ENCODE results near the gene SDHA. TPM values are rescaled to one million over a fixed set of nuclear protein-coding genes. Genes with fewer than 3 reads are reported as not detected.
"Not testable (repeated sequence)": the region's sequence is repeated elsewhere in the genome, so short reads cannot be mapped to it uniquely, and the experiment has no call there.

Gene SDHA
- total and polyA plus RNA-seq, 2 donors from 2014 or later: 135 to 256 TPM

DNA sequence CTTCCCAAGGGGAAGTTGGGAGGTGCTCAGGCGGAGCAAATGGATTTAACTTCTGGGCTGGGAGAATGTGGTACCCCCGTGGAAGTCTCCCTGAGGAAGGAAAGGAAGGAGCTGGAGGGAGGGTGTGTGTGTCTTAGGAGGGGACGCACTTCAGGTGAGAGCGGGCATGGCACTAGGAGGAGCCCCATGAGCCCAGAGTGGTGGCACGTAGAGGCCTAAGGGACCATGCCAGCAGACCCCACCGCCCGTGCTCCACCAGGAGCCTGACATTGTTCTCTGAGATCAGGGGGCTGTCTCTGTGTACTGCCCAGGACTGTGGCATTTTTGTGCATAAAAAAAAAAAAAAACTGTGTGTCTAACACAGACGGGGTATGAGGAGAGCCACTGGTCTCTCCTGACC is 84.8 kb downstream of the SDHA start:
- DNase-seq (peak in 2 of 5 donors; percentile 14 to 53), FAIRE-seq (no peak)
- H3K27me3 ChIP-seq (ENCODE audit: control insufficient read depth, insufficient read depth, low read length): no peaks in the 10 kb centered on the region
- H3K9ac ChIP-seq (ENCODE audit: low read length in 3 of 3): no peak overlapping the region
- no peak overlapping the region for H3K4me3 ChIP-seq (ENCODE audit: low read length in 3 of 3)
- H3K4me1 ChIP-seq (ENCODE audit: control insufficient read depth in 2 of 3, insufficient read depth in 2 of 3, low read depth in 1 of 3, low read length in 3 of 3): peaks cover 0 to 4% (median 0%) of the 10 kb centered on the region in 3 donors
- TF ChIP-seq, protein P1, sequence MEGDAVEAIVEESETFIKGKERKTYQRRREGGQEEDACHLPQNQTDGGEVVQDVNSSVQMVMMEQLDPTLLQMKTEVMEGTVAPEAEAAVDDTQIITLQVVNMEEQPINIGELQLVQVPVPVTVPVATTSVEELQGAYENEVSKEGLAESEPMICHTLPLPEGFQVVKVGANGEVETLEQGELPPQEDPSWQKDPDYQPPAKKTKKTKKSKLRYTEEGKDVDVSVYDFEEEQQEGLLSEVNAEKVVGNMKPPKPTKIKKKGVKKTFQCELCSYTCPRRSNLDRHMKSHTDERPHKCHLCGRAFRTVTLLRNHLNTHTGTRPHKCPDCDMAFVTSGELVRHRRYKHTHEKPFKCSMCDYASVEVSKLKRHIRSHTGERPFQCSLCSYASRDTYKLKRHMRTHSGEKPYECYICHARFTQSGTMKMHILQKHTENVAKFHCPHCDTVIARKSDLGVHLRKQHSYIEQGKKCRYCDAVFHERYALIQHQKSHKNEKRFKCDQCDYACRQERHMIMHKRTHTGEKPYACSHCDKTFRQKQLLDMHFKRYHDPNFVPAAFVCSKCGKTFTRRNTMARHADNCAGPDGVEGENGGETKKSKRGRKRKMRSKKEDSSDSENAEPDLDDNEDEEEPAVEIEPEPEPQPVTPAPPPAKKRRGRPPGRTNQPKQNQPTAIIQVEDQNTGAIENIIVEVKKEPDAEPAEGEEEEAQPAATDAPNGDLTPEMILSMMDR (IDR thresholded peaks at IDR 0.05; ENCODE audit: borderline replicate concordance, extremely low read depth, insufficient read depth): no peak
- intact Hi-C loops (cut with DNase I): no loop called here
- H3K9me3 ChIP-seq (ENCODE audit: control insufficient read depth in 2 of 3, insufficient read depth in 1 of 3, low read length in 3 of 3): no peaks in the 10 kb centered on the region
- no peak overlapping the region for H3K27ac ChIP-seq (ENCODE audit: low read depth in 2 of 2, low read length in 2 of 2)
- H3K36me3 ChIP-seq (ENCODE audit: control insufficient read depth in 2 of 3, insufficient read depth in 3 of 3, low read length in 3 of 3): no peaks in the 10 kb centered on the region

DNA sequence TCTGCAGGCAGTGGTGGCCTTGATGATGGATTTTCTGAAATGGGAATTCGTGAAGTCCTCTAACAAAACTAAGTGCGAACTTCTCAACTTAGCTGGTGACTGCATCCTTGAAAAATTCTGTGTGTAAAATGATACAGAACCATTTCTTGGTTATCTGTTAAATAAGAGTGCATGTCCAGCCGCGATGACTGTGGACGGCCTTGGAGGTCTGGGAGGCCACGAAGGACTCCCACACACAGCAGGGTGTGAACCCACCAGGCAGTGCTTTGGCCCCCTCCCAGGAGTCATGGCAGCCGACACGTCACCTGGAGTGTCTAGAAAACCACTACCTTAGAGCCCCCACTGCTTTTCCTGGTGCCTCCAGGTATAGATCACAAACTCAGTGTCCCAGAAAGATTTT is 85.6 kb downstream of the SDHA start:
- H3K27ac ChIP-seq (ENCODE audit: low read depth in 2 of 2, low read length in 2 of 2); H3K9me3 ChIP-seq (ENCODE audit: control insufficient read depth in 2 of 3, insufficient read depth in 1 of 3, low read length in 3 of 3); H3K27me3 ChIP-seq (ENCODE audit: control insufficient read depth, insufficient read depth, low read length); H3K9ac ChIP-seq (ENCODE audit: low read length in 3 of 3); H3K36me3 ChIP-seq (ENCODE audit: control insufficient read depth in 2 of 3, insufficient read depth in 3 of 3, low read length in 3 of 3); FAIRE-seq; H3K4me3 ChIP-seq (ENCODE audit: low read length in 3 of 3); intact Hi-C loops (cut with DNase I); H3K4me1 ChIP-seq (ENCODE audit: control insufficient read depth in 2 of 3, insufficient read depth in 2 of 3, low read depth in 1 of 3, low read length in 3 of 3): not testable (repeated sequence)
- DNase-seq: peak in 1 of 5 donors; percentile 7

DNA sequence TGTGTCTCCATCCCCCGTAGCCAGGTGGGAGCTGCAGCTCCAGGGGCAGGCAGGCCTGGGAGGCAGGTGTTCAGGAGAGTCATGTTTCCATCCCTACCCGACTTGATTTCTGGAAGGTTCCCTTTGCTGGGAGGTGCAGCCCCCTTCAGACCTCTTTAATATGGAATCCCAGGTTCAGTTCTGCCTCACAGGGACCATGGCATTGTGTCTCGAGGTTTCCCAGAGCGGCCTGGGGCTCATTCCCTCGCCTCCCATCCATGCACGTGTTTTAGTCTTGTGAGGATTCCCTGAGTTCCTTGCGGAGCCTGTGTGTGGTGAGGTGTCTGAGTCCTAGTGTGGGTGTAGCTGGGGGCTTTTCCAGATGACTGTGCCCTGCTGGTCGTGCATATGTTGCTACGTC is 86.9 kb downstream of the SDHA start:
- intact Hi-C loops (cut with DNase I): no loop called here
- DNase-seq (peak in 2 of 5 donors; percentile 3 to 19), FAIRE-seq (no peak)
- TF ChIP-seq, protein P1 (IDR thresholded peaks at IDR 0.05; ENCODE audit: borderline replicate concordance, extremely low read depth, insufficient read depth): no peak
- H3K4me3 ChIP-seq (ENCODE audit: low read length in 3 of 3): no peak overlapping the region
- no peak overlapping the region for H3K9ac ChIP-seq (ENCODE audit: low read length in 3 of 3)
- H3K36me3 ChIP-seq (ENCODE audit: control insufficient read depth in 2 of 3, insufficient read depth in 3 of 3, low read length in 3 of 3): peaks cover 0 to under 1% (median 0%) of the 10 kb centered on the region in 3 donors
- H3K27ac ChIP-seq (ENCODE audit: low read depth in 2 of 2, low read length in 2 of 2): no peak overlapping the region
- no peaks in the 10 kb centered on the region for H3K9me3 ChIP-seq (ENCODE audit: control insufficient read depth in 2 of 3, insufficient read depth in 1 of 3, low read length in 3 of 3)
- peaks cover 0 to 11% (median 0%) of the 10 kb centered on the region in 3 donors for H3K4me1 ChIP-seq (ENCODE audit: control insufficient read depth in 2 of 3, insufficient read depth in 2 of 3, low read depth in 1 of 3, low read length in 3 of 3)
- no peaks in the 10 kb centered on the region for H3K27me3 ChIP-seq (ENCODE audit: control insufficient read depth, insufficient read depth, low read length)

DNA sequence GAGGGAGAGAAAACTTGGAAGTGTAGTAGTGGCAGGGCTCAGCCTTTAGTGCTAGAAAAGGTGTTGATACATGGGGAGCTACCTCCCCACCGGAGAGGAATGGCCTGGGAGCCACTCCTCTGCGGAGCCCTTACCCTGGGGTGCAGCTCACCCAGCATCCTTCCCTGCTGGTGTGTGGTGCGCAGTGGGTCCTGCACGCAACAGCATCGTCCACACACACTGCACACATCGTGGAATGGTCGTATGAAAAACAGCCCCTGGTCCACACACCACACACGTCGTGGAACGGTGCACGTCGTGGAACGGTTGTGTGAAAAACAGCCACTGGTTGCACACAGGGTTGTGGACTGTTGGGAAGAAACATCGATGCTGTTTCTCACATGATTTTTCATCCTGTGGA is 87.3 kb downstream of the SDHA start:
- intact Hi-C loops (cut with DNase I): no loop called here
- H3K27me3 ChIP-seq (ENCODE audit: control insufficient read depth, insufficient read depth, low read length): no peaks in the 10 kb centered on the region
- peaks cover 0 to 11% (median 0%) of the 10 kb centered on the region in 3 donors for H3K4me1 ChIP-seq (ENCODE audit: control insufficient read depth in 2 of 3, insufficient read depth in 2 of 3, low read depth in 1 of 3, low read length in 3 of 3)
- TF ChIP-seq, protein P1 (IDR thresholded peaks at IDR 0.05; ENCODE audit: borderline replicate concordance, extremely low read depth, insufficient read depth): no peak
- FAIRE-seq (no peak), DNase-seq (no peak)
- H3K4me3 ChIP-seq (ENCODE audit: low read length in 3 of 3): no peak overlapping the region
- no peak overlapping the region for H3K9ac ChIP-seq (ENCODE audit: low read length in 3 of 3)
- H3K9me3 ChIP-seq (ENCODE audit: control insufficient read depth in 2 of 3, insufficient read depth in 1 of 3, low read length in 3 of 3): no peaks in the 10 kb centered on the region
- peaks cover 0 to 4% (median 0%) of the 10 kb centered on the region in 3 donors for H3K36me3 ChIP-seq (ENCODE audit: control insufficient read depth in 2 of 3, insufficient read depth in 3 of 3, low read length in 3 of 3)
- no peak overlapping the region for H3K27ac ChIP-seq (ENCODE audit: low read depth in 2 of 2, low read length in 2 of 2)
